ENCODE data around the gene CCNB2.
"Not testable (repeated sequence)": the region's sequence is repeated elsewhere in the genome, so short reads cannot be mapped to it uniquely, and the experiment has no call there.

CCNB2 gene

DNA sequence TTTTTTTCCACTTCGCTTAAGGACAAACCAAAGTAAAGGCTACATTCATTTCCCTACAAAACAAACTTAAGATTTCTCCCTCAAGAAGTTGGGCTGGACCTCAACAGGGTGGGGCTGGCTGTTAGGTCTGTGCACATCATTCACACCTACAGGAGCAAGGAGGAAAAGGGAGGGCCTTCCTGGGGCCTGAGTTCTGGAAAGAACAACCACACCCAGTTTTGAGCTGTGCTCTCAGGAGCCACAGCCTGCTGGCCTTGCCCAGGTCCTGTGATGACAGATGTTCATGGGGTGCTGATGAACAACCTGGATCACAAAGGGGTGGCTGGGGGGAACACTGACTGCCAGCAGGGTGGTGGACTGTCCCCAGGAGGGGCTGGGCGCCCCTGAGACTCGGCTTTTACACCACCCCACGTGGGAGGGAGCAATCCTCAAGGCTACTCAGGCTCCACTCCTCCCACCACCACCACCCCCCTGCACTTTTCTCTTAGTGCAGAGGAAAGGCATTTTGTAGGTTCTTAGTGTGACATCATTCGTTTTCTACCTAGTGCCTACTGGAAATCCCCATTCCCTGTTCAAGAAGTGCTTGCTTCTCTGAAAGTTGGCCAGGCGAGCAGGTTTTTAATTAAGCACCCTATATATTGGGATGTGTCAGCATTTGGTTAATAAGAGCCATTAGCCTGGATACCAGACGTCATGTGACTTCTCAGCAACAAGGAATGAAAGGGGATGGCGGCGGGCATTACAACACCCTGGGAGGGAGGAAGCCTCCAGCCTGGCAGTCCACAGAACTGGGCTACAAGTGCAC is 35.7 kb downstream of the CCNB2 start:
- no peak for DNase-seq (ENCODE audit: low read depth in 1 of 2, low spot score in 1 of 2)
- TF ChIP-seq, protein P1, sequence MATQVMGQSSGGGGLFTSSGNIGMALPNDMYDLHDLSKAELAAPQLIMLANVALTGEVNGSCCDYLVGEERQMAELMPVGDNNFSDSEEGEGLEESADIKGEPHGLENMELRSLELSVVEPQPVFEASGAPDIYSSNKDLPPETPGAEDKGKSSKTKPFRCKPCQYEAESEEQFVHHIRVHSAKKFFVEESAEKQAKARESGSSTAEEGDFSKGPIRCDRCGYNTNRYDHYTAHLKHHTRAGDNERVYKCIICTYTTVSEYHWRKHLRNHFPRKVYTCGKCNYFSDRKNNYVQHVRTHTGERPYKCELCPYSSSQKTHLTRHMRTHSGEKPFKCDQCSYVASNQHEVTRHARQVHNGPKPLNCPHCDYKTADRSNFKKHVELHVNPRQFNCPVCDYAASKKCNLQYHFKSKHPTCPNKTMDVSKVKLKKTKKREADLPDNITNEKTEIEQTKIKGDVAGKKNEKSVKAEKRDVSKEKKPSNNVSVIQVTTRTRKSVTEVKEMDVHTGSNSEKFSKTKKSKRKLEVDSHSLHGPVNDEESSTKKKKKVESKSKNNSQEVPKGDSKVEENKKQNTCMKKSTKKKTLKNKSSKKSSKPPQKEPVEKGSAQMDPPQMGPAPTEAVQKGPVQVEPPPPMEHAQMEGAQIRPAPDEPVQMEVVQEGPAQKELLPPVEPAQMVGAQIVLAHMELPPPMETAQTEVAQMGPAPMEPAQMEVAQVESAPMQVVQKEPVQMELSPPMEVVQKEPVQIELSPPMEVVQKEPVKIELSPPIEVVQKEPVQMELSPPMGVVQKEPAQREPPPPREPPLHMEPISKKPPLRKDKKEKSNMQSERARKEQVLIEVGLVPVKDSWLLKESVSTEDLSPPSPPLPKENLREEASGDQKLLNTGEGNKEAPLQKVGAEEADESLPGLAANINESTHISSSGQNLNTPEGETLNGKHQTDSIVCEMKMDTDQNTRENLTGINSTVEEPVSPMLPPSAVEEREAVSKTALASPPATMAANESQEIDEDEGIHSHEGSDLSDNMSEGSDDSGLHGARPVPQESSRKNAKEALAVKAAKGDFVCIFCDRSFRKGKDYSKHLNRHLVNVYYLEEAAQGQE (IDR thresholded peaks at IDR 0.05; ENCODE audit: insufficient replicate concordance, low read depth): no peak
- TF ChIP-seq POLR2AphosphoS5 (IDR thresholded peaks at IDR 0.05; ENCODE audit: low read depth) (no peak), SPI1 (IDR thresholded peaks at IDR 0.05; ENCODE audit: borderline replicate concordance, low read depth) (no peak), GABPA (IDR thresholded peaks at IDR 0.05; ENCODE audit: low read depth) (no peak)
- TF ChIP-seq, protein P2, sequence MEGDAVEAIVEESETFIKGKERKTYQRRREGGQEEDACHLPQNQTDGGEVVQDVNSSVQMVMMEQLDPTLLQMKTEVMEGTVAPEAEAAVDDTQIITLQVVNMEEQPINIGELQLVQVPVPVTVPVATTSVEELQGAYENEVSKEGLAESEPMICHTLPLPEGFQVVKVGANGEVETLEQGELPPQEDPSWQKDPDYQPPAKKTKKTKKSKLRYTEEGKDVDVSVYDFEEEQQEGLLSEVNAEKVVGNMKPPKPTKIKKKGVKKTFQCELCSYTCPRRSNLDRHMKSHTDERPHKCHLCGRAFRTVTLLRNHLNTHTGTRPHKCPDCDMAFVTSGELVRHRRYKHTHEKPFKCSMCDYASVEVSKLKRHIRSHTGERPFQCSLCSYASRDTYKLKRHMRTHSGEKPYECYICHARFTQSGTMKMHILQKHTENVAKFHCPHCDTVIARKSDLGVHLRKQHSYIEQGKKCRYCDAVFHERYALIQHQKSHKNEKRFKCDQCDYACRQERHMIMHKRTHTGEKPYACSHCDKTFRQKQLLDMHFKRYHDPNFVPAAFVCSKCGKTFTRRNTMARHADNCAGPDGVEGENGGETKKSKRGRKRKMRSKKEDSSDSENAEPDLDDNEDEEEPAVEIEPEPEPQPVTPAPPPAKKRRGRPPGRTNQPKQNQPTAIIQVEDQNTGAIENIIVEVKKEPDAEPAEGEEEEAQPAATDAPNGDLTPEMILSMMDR (IDR thresholded peaks at IDR 0.05; ENCODE audit: insufficient read depth, low read length): no peak
- Histone ChIP-seq H3K4me3 (replicated peaks; ENCODE audit: insufficient read depth, low read length) (no peak overlapping the region), H3K27me3 (ENCODE audit: insufficient read depth, poor library complexity, severe bottlenecking) (no peaks in the 10 kb centered on the region), H3K27ac (replicated peaks) (no peak overlapping the region)

DNA sequence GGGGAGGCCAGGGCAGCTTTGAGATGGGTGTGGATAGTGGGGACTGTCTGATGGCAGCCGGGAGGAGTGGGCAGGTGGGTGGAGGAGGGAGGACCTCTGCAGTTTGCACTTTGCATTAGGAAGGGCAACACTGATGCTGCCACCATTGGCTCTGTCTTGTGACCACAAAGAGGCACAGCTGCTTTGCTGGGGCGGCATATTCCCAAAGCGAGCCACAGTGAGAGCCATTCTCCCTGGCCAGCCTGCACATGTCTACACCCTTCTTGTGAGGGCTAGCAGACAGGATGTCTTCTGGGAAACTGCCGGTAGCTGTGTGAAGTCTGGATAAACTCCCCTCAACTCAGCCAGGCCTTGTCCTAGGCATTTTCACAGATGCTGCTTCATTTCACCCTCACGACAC is 38.3 kb downstream of the CCNB2 start:
- Histone ChIP-seq H3K4me3 (replicated peaks; ENCODE audit: insufficient read depth, low read length) (no peak overlapping the region), H3K27me3 (ENCODE audit: insufficient read depth, poor library complexity, severe bottlenecking) (no peaks in the 10 kb centered on the region), H3K27ac (replicated peaks) (no peak overlapping the region)
- TF ChIP-seq, protein P2 (IDR thresholded peaks at IDR 0.05; ENCODE audit: insufficient read depth, low read length): no peak
- TF ChIP-seq, protein P1 (IDR thresholded peaks at IDR 0.05; ENCODE audit: insufficient replicate concordance, low read depth): no peak
- no peak for TF ChIP-seq SPI1 (IDR thresholded peaks at IDR 0.05; ENCODE audit: borderline replicate concordance, low read depth)
- TF ChIP-seq GABPA (IDR thresholded peaks at IDR 0.05; ENCODE audit: low read depth): no peak
- TF ChIP-seq POLR2AphosphoS5 (IDR thresholded peaks at IDR 0.05; ENCODE audit: low read depth): no peak
- DNase-seq (ENCODE audit: low read depth in 1 of 2, low spot score in 1 of 2): no peak

DNA sequence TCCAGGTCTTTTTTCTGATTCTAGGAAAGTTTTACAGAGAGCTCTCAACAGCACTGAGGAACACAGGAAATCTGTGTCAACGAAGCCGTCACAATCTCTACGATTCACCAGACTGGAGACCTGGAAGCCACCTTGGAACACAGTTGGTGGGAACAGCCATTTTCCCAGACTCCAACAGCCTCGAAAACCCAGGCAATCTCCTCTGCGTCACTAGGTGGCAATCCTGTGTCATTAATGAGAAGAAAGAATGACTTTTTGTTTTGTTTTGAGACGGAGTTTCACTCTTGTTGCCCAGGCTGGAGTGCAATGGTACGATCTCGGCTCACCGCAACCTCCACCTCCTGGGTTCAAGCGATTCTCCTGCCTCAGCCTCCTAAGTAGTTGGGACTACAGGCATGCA is 39.6 kb downstream of the CCNB2 start:
- DNase-seq (ENCODE audit: low read depth in 1 of 2, low spot score in 1 of 2); H3K27me3 ChIP-seq (ENCODE audit: insufficient read depth, poor library complexity, severe bottlenecking); H3K27ac ChIP-seq (replicated peaks); H3K4me3 ChIP-seq (replicated peaks; ENCODE audit: insufficient read depth, low read length): not testable (repeated sequence)

DNA sequence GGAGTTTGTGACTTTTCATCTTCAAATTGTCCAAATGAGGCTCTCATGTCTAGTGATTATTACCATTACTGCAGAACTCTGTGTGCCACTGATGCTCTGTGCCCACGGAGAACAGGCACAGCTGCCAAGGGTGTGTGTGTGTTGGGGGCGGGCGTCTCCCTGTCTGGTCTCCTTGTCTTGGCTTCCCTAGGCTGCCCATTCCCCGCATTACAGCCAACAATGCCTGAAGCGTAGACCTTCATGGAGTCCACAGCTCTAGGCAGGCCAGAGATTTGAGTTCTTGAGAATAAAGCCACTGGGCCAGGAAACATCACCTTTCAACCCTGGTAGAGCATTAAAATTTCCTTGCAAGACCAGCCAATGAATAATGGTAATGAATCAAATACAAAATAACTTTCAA is 42.7 kb downstream of the CCNB2 start:
- TF ChIP-seq GABPA (IDR thresholded peaks at IDR 0.05; ENCODE audit: low read depth) (no peak), POLR2AphosphoS5 (IDR thresholded peaks at IDR 0.05; ENCODE audit: low read depth) (no peak), SPI1 (IDR thresholded peaks at IDR 0.05; ENCODE audit: borderline replicate concordance, low read depth) (no peak)
- TF ChIP-seq, protein P2 (IDR thresholded peaks at IDR 0.05; ENCODE audit: insufficient read depth, low read length): no peak
- TF ChIP-seq, protein P1 (IDR thresholded peaks at IDR 0.05; ENCODE audit: insufficient replicate concordance, low read depth): no peak
- H3K27ac ChIP-seq (replicated peaks): no peak overlapping the region
- DNase-seq (ENCODE audit: low read depth in 1 of 2, low spot score in 1 of 2): no peak
- H3K4me3 ChIP-seq (replicated peaks; ENCODE audit: insufficient read depth, low read length): no peak overlapping the region
- no peaks in the 10 kb centered on the region for H3K27me3 ChIP-seq (ENCODE audit: insufficient read depth, poor library complexity, severe bottlenecking)

Data from HL-60 (cell line).